AG10803 (cell line): ENCODE results near the gene PERM1.

Experiments
- DNase-seq: peaks from one replicate; pipeline ENCODE4 v3.0.0; 2010; ENCODE audit warnings: low read depth
- H3K4me3 ChIP-seq: 2 replicates; pipeline ENCODE4 v1.5.1; 2011; ENCODE audit warnings: mild to moderate bottlenecking, low read length, control low read depth
- CTCF ChIP-seq: conservative IDR thresholded peaks from 2 replicates; pipeline ENCODE4 v1.5.1; 2011; ENCODE audit warnings: mild to moderate bottlenecking, low read length, control low read depth, inconsistent platforms

Gene PERM1

DNA sequence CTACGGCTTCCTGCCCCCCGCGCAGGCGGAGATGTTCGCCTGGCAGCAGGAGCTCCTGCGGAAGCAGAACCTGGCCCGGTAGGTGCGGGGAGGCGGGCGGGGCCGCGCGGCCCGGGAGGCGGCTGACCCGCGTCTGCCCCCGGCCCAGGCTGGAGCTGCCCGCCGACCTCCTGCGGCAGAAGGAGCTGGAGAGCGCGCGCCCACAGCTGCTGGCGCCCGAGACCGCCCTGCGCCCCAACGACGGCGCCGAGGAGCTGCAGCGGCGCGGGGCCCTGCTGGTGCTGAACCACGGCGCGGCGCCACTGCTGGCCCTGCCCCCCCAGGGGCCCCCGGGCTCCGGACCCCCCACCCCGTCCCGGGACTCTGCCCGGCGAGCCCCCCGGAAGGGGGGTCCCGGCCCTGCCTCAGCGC is 39.5 kb downstream of the PERM1 start:
- no peak for TF ChIP-seq CTCF
- H3K4me3 ChIP-seq, result no peak overlapping the region
- no peak for DNase-seq

GRCh38 chr1:941588-942383 is 40.1 kb downstream of the PERM1 start:
- DNase-seq, result peak; percentile 49
- no peak overlapping the region for H3K4me3 ChIP-seq
- TF ChIP-seq CTCF, result no peak

DNA sequence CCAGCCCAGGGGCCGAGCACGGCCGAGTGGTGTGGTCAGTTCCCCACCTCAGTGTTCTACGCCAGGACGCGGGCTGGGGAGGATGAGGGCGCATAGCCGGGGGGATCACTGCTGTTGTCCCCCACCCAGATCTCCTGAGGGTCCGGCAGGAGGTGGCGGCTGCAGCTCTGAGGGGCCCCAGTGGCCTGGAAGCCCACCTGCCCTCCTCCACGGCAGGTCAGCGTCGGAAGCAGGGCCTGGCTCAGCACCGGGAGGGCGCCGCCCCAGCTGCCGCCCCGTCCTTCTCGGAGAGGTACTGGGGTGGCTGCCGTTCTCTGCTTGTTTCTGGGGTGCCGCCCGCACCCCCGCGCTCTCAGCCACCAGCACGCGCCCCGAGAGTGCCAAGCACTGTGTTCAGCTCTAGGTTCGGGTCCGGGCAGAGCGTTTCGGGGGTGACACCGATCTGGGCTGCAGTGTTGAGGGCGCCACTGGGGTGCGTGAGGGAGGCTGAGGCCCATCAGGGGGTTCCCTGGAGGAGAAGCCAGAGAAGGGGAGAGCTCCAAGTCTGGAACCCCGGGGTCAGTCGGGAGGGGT is 40.8 kb downstream of the PERM1 start:
- TF ChIP-seq CTCF, result no peak
- H3K4me3 ChIP-seq, result no peak overlapping the region
- no peak for DNase-seq

GRCh38 chr1:940107-941014 is 41.5 kb downstream of the PERM1 start:
- H3K4me3 ChIP-seq, result no peak overlapping the region
- DNase-seq, result no peak
- no peak for TF ChIP-seq CTCF

GRCh38 chr1:939511-940106 is 42.3 kb downstream of the PERM1 start:
- H3K4me3 ChIP-seq, result no peak overlapping the region
- TF ChIP-seq CTCF, result no peak
- DNase-seq, result no peak

DNA sequence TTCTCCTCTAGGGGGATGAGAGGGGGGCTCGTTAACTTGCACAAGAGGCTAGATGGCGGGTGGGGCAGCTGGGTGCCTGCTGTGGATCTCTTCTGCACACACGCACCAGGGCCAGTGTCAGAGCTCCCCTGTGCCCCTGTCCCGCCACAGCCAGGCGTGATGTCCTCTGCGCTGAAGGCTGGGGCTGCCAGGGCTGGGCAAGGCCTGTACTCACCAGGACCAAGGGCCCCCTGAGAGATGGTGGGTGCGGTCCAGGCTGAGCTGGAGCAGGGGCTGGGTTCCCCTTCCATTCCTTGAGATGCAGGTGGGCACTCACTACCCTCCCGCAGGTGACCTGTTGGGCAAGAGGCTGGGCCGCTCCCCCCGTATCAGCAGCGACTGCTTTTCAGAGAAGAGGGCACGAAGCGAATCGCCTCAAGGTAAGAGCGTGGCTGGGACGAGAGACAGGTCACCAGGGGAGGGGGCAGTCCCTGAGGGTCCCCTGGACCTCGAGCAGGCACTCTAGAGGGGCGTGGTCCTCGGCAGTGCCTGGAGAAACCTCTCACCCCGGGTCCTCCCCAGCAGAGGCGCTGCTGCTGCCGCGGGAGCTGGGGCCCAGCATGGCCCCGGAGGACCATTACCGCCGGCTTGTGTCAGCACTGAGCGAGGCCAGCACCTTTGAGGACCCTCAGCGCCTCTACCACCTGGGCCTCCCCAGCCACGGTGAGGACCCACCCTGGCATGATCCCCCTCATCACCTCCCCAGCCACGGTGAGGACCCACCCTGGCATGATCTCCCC is 43.0 kb downstream of the PERM1 start:
- TF ChIP-seq CTCF, result no peak
- DNase-seq, result no peak
- no peak overlapping the region for H3K4me3 ChIP-seq
